Measurements from ENCODE around the gene NEDD4L.

Gene NEDD4L

GRCh38 chr18:58201733-58202730, 158.0 kb downstream of the NEDD4L start:
- no peak for TF ChIP-seq BACH2 (CRISPR knock-in tag; IDR thresholded peaks at IDR 0.05; ENCODE audit: borderline replicate concordance)
- TF ChIP-seq ISL1 (CRISPR knock-in tag; IDR thresholded peaks at IDR 0.05), result no peak
- TF ChIP-seq GLIS3 (CRISPR knock-in tag; IDR thresholded peaks at IDR 0.05), result no peak
- TF ChIP-seq TSHZ2 (CRISPR knock-in tag; IDR thresholded peaks at IDR 0.05), result no peak
- no peak for TF ChIP-seq ZFP3 (CRISPR knock-in tag; IDR thresholded peaks at IDR 0.05)
- no peak for TF ChIP-seq POU6F1 (CRISPR knock-in tag; IDR thresholded peaks at IDR 0.05; ENCODE audit: borderline replicate concordance, low read depth)
- no peak for TF ChIP-seq OSR1 (CRISPR knock-in tag; IDR thresholded peaks at IDR 0.05)
- no peak for TF ChIP-seq CSDC2 (CRISPR knock-in tag; IDR thresholded peaks at IDR 0.05)
- TF ChIP-seq RARB (CRISPR knock-in tag; IDR thresholded peaks at IDR 0.05), result no peak
- no peak for TF ChIP-seq PATZ1 (CRISPR knock-in tag; IDR thresholded peaks at IDR 0.05; ENCODE audit: borderline replicate concordance)
- no peak for TF ChIP-seq ZNF565 (CRISPR knock-in tag; conservative IDR thresholded peaks at IDR 0.05; ENCODE audit: low read depth)
- no peak for TF ChIP-seq ESRRG (CRISPR knock-in tag; IDR thresholded peaks at IDR 0.05)
- no peak for TF ChIP-seq TCF4 (CRISPR knock-in tag; IDR thresholded peaks at IDR 0.05; ENCODE audit: borderline replicate concordance)
- TF ChIP-seq ARNTL (CRISPR knock-in tag; IDR thresholded peaks at IDR 0.05; ENCODE audit: borderline replicate concordance, low read depth), result no peak
- ATAC-seq, result peak; percentile 95

GRCh38 chr18:58204776-58205442, 160.9 kb downstream of the NEDD4L start:
- TF ChIP-seq OSR1 (CRISPR knock-in tag; IDR thresholded peaks at IDR 0.05) (no peak), ZNF70 (CRISPR knock-in tag; IDR thresholded peaks at IDR 0.05) (no peak), ESRRG (CRISPR knock-in tag; IDR thresholded peaks at IDR 0.05) (no peak), ARNTL (CRISPR knock-in tag; IDR thresholded peaks at IDR 0.05; ENCODE audit: borderline replicate concordance, low read depth) (no peak), ZFP30 (CRISPR knock-in tag; IDR thresholded peaks at IDR 0.05) (no peak), ISL1 (CRISPR knock-in tag; IDR thresholded peaks at IDR 0.05) (no peak), POU6F1 (CRISPR knock-in tag; IDR thresholded peaks at IDR 0.05; ENCODE audit: borderline replicate concordance, low read depth) (no peak), TSHZ2 (CRISPR knock-in tag; IDR thresholded peaks at IDR 0.05) (no peak), ZNF8 (CRISPR knock-in tag; IDR thresholded peaks at IDR 0.05) (no peak), SNAI2 (CRISPR knock-in tag; IDR thresholded peaks at IDR 0.05) (no peak), PPARA (CRISPR knock-in tag; IDR thresholded peaks at IDR 0.05; ENCODE audit: borderline replicate concordance) (no peak), CSDC2 (CRISPR knock-in tag; IDR thresholded peaks at IDR 0.05) (no peak), BACH2 (CRISPR knock-in tag; IDR thresholded peaks at IDR 0.05; ENCODE audit: borderline replicate concordance) (no peak), TOX (CRISPR knock-in tag; IDR thresholded peaks at IDR 0.05; ENCODE audit: borderline replicate concordance) (no peak), CREB5 (CRISPR knock-in tag; IDR thresholded peaks at IDR 0.05; ENCODE audit: low read depth) (no peak), ZC3H10 (CRISPR knock-in tag; IDR thresholded peaks at IDR 0.05) (no peak), RARB (CRISPR knock-in tag; IDR thresholded peaks at IDR 0.05) (no peak)
- ATAC-seq, result no peak
